AG04450 (cell line): ENCODE results near the gene PXDN. TPM values are rescaled to one million over a fixed set of nuclear protein-coding genes. Genes with fewer than 3 reads are reported as not detected.

ENCODE experiments used
- CTCF ChIA-PET: fragments of 300-600, 350-600 bp; formaldehyde crosslinking; extraction: SDS; loops from one replicate; lab custom pipeline; 2022; ENCODE audit warnings: antibody characterized with exemption, inconsistent platforms; lab: Charles Lee
- POLR2A ChIA-PET: fragments of 350-600 bp; formaldehyde crosslinking; extraction: SDS; loops from one replicate; lab custom pipeline; 2021; ENCODE audit warnings: antibody characterized with exemption, inconsistent platforms; lab: Yijun Ruan, JAX
- DNase-seq: peaks from one replicate; pipeline ENCODE4 v3.0.0-alpha.2; 2011; ENCODE audit warnings: low read depth, low spot score
- H3K27ac ChIP-seq: one replicate; pipeline ENCODE4 v1.5.1; 2012; ENCODE audit warnings: low read depth, low read length, control low read depth
- H3K27me3 ChIP-seq: one replicate; pipeline ENCODE4 v1.6.0; 2012; ENCODE audit warnings: low read length; ENCODE audit not compliant: control insufficient read depth, insufficient read depth
- H3K4me3 ChIP-seq: 2 replicates; pipeline ENCODE4 v1.5.1; 2011; ENCODE audit warnings: mild to moderate bottlenecking, low read depth, low read length, control low read depth
- H3K9me3 ChIP-seq: 2 replicates; pipeline ENCODE4 v1.5.1; 2012; ENCODE audit warnings: low read length; ENCODE audit not compliant: control insufficient read depth, insufficient read depth
- polyA plus RNA-seq: library from polyadenylated mRNA; depleted of rRNA; stranded (reverse); fragments of >200 nt; gene quantifications from 2 replicates; pipeline ENCODE4 v1.2.3, GENCODE V29; 2011
- TF ChIP-seq, protein P1 (sequence below): IDR thresholded peaks from 2 replicates; pipeline ENCODE4 v1.5.1; 2011; ENCODE audit warnings: low read depth, low read length, control low read depth, inconsistent platforms

PXDN gene
- polyA plus RNA-seq, 1 experiment: 271 TPM

- POLR2A ChIA-PET: no interaction called here
- no peak for DNase-seq
- Histone ChIP-seq H3K27me3 (no peaks in the 10 kb centered on the region), H3K4me3 (no peak overlapping the region), H3K9me3 (no peaks in the 10 kb centered on the region; the same call in 1 of the 2 replicates), H3K27ac (no peak overlapping the region)
- TF ChIP-seq, protein P1, sequence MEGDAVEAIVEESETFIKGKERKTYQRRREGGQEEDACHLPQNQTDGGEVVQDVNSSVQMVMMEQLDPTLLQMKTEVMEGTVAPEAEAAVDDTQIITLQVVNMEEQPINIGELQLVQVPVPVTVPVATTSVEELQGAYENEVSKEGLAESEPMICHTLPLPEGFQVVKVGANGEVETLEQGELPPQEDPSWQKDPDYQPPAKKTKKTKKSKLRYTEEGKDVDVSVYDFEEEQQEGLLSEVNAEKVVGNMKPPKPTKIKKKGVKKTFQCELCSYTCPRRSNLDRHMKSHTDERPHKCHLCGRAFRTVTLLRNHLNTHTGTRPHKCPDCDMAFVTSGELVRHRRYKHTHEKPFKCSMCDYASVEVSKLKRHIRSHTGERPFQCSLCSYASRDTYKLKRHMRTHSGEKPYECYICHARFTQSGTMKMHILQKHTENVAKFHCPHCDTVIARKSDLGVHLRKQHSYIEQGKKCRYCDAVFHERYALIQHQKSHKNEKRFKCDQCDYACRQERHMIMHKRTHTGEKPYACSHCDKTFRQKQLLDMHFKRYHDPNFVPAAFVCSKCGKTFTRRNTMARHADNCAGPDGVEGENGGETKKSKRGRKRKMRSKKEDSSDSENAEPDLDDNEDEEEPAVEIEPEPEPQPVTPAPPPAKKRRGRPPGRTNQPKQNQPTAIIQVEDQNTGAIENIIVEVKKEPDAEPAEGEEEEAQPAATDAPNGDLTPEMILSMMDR: no peak
- CTCF ChIA-PET: no interaction called here
Measured at GRCh38 chr2:1639086-1639858, 105.0 kb downstream of the PXDN start.

DNA sequence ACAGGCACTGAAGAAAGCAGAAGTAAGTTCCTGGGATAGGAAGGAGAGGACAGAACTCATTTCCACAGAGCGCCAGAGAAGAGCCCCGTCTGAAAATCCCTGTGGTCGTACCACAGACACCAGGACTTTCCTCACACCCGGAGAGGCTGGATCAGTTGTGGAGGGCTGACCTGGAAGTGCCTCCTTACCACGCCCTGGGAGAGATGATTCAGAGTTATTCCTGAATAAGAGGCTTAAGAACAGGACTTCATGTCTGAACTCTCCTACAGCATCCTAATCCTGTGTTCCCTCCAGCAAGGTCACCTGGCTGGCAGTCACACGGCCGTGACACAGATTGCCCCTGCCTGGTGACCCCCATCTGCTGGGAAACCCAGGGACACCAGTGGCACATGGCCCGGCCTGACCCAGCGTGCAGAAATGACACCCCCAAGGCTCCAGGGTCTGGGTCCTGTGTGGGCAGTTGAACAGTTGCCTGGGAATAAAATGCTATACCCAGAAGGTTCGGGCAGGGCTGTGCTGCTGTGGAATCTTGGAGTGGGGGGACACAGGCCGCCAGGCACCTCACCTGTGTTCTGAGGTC, 105.9 kb downstream of the PXDN start:
- CTCF ChIA-PET: no interaction called here
- TF ChIP-seq, protein P1: no peak

DNA sequence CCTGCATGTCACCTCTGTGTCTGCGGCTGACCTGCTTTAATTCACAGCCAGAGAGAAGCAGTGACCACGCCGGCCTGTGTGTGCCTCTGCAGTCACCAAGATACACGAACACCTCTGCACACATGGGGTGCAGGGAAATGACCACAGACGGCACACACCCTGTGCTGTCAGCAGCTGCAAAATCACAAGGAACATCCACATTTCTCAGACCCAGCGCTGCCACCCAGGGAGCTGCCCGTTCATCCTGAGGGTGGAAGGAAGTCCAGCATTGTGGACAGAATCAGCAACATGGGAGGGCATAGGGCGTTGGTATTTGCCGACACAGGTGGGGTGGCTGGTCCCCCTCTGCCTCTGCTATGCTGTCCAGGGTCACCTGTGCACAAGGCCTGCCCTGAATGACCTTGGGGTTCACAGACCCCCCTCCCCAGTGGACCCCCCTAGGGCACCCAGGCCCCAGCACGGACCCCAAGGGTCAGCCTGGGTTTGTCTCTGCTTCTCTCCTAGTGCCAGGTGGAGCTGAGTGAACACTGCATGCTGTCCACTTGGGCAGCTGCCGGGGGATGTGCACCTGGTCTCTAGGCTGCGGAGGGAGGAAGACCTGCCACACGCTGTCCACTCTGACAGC, 107.4 kb downstream of the PXDN start:
- DNase-seq: no peak
- Histone ChIP-seq H3K27me3 (no peaks in the 10 kb centered on the region), H3K9me3 (no peaks in the 10 kb centered on the region; the same call in 1 of the 2 replicates), H3K27ac (no peak overlapping the region), H3K4me3 (no peak overlapping the region)
- ChIA-PET CTCF (no interaction called here), POLR2A (no interaction called here)
- TF ChIP-seq, protein P1: no peak

More for the DNA sequence above, 105.9 kb downstream of the PXDN start:
- POLR2A ChIA-PET: no interaction called here
- H3K27ac ChIP-seq: no peak overlapping the region
- DNase-seq: no peak
- no peaks in the 10 kb centered on the region for H3K27me3 ChIP-seq
- no peaks in the 10 kb centered on the region; the same call in 1 of the 2 replicates for H3K9me3 ChIP-seq
- no peak overlapping the region for H3K4me3 ChIP-seq

GRCh38 chr2:1635823-1636222, 108.5 kb downstream of the PXDN start:
- Histone ChIP-seq H3K27me3 (no peaks in the 10 kb centered on the region), H3K27ac (no peak overlapping the region), H3K9me3 (no peaks in the 10 kb centered on the region; the same call in 1 of the 2 replicates), H3K4me3 (no peak overlapping the region)
- DNase-seq: no peak
- ChIA-PET POLR2A (no interaction called here), CTCF (no interaction called here)
- TF ChIP-seq, protein P1: no peak
